Measurements from ENCODE around the gene EML2.

The EML2 gene

GRCh38 chr19:45646345-45646698 is 7.1 kb upstream of the EML2 start (continued):
- TF ChIP-seq, protein P1, sequence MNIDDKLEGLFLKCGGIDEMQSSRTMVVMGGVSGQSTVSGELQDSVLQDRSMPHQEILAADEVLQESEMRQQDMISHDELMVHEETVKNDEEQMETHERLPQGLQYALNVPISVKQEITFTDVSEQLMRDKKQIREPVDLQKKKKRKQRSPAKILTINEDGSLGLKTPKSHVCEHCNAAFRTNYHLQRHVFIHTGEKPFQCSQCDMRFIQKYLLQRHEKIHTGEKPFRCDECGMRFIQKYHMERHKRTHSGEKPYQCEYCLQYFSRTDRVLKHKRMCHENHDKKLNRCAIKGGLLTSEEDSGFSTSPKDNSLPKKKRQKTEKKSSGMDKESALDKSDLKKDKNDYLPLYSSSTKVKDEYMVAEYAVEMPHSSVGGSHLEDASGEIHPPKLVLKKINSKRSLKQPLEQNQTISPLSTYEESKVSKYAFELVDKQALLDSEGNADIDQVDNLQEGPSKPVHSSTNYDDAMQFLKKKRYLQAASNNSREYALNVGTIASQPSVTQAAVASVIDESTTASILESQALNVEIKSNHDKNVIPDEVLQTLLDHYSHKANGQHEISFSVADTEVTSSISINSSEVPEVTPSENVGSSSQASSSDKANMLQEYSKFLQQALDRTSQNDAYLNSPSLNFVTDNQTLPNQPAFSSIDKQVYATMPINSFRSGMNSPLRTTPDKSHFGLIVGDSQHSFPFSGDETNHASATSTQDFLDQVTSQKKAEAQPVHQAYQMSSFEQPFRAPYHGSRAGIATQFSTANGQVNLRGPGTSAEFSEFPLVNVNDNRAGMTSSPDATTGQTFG (tag by site-specific recombination; IDR thresholded peaks at IDR 0.05; ENCODE audit: borderline replicate concordance), result no peak
- TF ChIP-seq ZBTB1 (tag by site-specific recombination; IDR thresholded peaks at IDR 0.05) (no peak), ZNF530 (tag by site-specific recombination; IDR thresholded peaks at IDR 0.05; ENCODE audit: low read depth) (no peak)

- ChIA-PET POLR2A (interaction anchor here (0.6 to 1.3 kb wide), 5 partner anchors 12 to 123 kb away, joined by 3 to 4 read pairs (median 3); partner anchors contain the start of genes QPCTL and SIX5), CTCF (interaction anchor here (0.6 to 1.9 kb wide), 10 partner anchors 21 to 250 kb away, joined by 3 to 7 read pairs (median 3); no protein-coding TSS in a partner anchor)
- Histone ChIP-seq H3K9me3 (ENCODE audit: control insufficient read depth, insufficient read depth, low read depth, low read length) (no peaks in the 10 kb centered on the region), H3K36me3 (ENCODE audit: control insufficient read depth in 2 of 2, insufficient read depth in 1 of 2, low read length in 2 of 2) (no peaks in the 10 kb centered on the region), H3K27ac (ENCODE audit: extremely low read depth, low read depth, low read length) (no peak overlapping the region), H3K4me1 (ENCODE audit: control insufficient read depth, insufficient read depth, low read length) (peaks cover 8% of the 10 kb centered on the region), H3K4me3 (ENCODE audit: low read depth, low read length) (no peak overlapping the region)
- TF ChIP-seq ZSCAN30 (tag by site-specific recombination; IDR thresholded peaks at IDR 0.05) (peak; percentile 84; the same call in 1 of the 2 replicates), GLIS2 (tag by site-specific recombination; IDR thresholded peaks at IDR 0.05) (no peak), ZNF580 (tag by site-specific recombination; IDR thresholded peaks at IDR 0.05) (peak; percentile 94), ZNF510 (tag by site-specific recombination; IDR thresholded peaks at IDR 0.05; ENCODE audit: insufficient replicate concordance) (no peak), ELK4 (IDR thresholded peaks at IDR 0.05; ENCODE audit: borderline replicate concordance, low read depth, low read length) (no peak), ZNF585B (tag by site-specific recombination; IDR thresholded peaks at IDR 0.05) (no peak), HOXA7 (CRISPR knock-in tag; IDR thresholded peaks at IDR 0.05; ENCODE audit: borderline replicate concordance) (no peak), ZBTB44 (tag by site-specific recombination; IDR thresholded peaks at IDR 0.05) (peak; percentile 66; the same call in 1 of the 2 replicates), ZNF140 (tag by site-specific recombination; IDR thresholded peaks at IDR 0.05) (no peak), ZNF707 (tag by site-specific recombination; IDR thresholded peaks at IDR 0.05) (no peak), ZBTB8A (tag by site-specific recombination; IDR thresholded peaks at IDR 0.05) (peak; percentile 13; the same call in 1 of the 2 replicates), SP3 (tag by site-specific recombination; IDR thresholded peaks at IDR 0.05) (peak; percentile 92), ZSCAN23 (tag by site-specific recombination; IDR thresholded peaks at IDR 0.05) (no peak), ZNF274 (IDR thresholded peaks at IDR 0.05; ENCODE audit: low read length) (no peak), ZNF274 (tag by site-specific recombination; IDR thresholded peaks at IDR 0.05; ENCODE audit: borderline replicate concordance) (no peak)
- TF ChIP-seq, protein P2, sequence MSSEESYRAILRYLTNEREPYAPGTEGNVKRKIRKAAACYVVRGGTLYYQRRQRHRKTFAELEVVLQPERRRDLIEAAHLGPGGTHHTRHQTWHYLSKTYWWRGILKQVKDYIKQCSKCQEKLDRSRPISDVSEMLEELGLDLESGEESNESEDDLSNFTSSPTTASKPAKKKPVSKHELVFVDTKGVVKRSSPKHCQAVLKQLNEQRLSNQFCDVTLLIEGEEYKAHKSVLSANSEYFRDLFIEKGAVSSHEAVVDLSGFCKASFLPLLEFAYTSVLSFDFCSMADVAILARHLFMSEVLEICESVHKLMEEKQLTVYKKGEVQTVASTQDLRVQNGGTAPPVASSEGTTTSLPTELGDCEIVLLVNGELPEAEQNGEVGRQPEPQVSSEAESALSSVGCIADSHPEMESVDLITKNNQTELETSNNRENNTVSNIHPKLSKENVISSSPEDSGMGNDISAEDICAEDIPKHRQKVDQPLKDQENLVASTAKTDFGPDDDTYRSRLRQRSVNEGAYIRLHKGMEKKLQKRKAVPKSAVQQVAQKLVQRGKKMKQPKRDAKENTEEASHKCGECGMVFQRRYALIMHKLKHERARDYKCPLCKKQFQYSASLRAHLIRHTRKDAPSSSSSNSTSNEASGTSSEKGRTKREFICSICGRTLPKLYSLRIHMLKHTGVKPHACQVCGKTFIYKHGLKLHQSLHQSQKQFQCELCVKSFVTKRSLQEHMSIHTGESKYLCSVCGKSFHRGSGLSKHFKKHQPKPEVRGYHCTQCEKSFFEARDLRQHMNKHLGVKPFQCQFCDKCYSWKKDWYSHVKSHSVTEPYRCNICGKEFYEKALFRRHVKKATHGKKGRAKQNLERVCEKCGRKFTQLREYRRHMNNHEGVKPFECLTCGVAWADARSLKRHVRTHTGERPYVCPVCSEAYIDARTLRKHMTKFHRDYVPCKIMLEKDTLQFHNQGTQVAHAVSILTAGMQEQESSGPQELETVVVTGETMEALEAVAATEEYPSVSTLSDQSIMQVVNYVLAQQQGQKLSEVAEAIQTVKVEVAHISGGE (tag by site-specific recombination; conservative IDR thresholded peaks at IDR 0.05; ENCODE audit: low read depth), result peak; percentile 21; the same call in 1 of the 2 replicates
- TF ChIP-seq, protein P3, sequence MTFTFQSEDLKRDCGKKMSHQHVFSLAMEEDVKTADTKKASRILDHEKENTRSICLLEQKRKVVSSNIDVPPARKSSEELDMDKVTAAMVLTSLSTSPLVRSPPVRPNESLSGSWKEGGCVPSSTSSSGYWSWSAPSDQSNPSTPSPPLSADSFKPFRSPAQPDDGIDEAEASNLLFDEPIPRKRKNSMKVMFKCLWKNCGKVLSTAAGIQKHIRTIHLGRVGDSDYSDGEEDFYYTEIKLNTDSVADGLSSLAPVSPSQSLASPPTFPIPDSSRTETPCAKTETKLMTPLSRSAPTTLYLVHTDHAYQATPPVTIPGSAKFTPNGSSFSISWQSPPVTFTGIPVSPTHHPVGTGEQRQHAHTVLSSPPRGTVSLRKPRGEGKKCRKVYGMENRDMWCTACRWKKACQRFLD (tag by site-specific recombination; IDR thresholded peaks at IDR 0.05), result no peak
- TF ChIP-seq, protein P4, sequence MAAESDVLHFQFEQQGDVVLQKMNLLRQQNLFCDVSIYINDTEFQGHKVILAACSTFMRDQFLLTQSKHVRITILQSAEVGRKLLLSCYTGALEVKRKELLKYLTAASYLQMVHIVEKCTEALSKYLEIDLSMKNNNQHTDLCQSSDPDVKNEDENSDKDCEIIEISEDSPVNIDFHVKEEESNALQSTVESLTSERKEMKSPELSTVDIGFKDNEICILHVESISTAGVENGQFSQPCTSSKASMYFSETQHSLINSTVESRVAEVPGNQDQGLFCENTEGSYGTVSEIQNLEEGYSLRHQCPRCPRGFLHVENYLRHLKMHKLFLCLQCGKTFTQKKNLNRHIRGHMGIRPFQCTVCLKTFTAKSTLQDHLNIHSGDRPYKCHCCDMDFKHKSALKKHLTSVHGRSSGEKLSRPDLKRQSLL (tag by site-specific recombination; IDR thresholded peaks at IDR 0.05), result 0 out of 2 replicates have a peak, but pooled peaks have one; percentile 29
- TF ChIP-seq, protein P5, sequence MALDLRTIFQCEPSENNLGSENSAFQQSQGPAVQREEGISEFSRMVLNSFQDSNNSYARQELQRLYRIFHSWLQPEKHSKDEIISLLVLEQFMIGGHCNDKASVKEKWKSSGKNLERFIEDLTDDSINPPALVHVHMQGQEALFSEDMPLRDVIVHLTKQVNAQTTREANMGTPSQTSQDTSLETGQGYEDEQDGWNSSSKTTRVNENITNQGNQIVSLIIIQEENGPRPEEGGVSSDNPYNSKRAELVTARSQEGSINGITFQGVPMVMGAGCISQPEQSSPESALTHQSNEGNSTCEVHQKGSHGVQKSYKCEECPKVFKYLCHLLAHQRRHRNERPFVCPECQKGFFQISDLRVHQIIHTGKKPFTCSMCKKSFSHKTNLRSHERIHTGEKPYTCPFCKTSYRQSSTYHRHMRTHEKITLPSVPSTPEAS (tag by site-specific recombination; IDR thresholded peaks at IDR 0.05), result 0 out of 2 replicates have a peak, but pooled peaks have one; percentile 10
These were observed 6.6 kb upstream of the EML2 start for GRCh38 chr19:45645631-45646344.
